Coronary artery (tissue), 2 donors: ENCODE results near the gene SLC16A9.

Source experiments
- DNase-seq: peaks from one replicate; pipeline ENCODE4 v3.0.0-alpha.2; 2017; ENCODE audit warnings: low spot score
- H3K27ac ChIP-seq, 2 donors: fragments of 200-600 bp; sonication (generic); one replicate each; pipeline ENCODE4 v1.5.1; 2016 to 2019
- H3K4me3 ChIP-seq: fragments of 200-600 bp; sonication (generic); 2 replicates; pipeline ENCODE4 v1.5.1; 2016; ENCODE audit warnings: mild to moderate bottlenecking, moderate library complexity
- CTCF ChIP-seq: fragments of 200-600 bp; sonication (generic); IDR thresholded peaks from one replicate; pipeline ENCODE4 v1.5.1; 2019; ENCODE audit warnings: antibody characterized with exemption

SLC16A9 gene

GRCh38 chr10:59628456-59628855 is 81.2 kb downstream of the SLC16A9 start:
- Histone ChIP-seq H3K4me3 (no peak overlapping the region), H3K27ac (no peak overlapping the region)
- TF ChIP-seq CTCF, result no peak
- no peak for DNase-seq

GRCh38 chr10:59627366-59628018 is 82.2 kb downstream of the SLC16A9 start:
- no peak for DNase-seq
- Histone ChIP-seq H3K27ac (no peak overlapping the region), H3K4me3 (no peak overlapping the region)
- no peak for TF ChIP-seq CTCF

- DNase-seq, result no peak
- H3K27ac ChIP-seq, result no peak overlapping the region
- H3K4me3 ChIP-seq, result no peak overlapping the region
- TF ChIP-seq CTCF, result no peak
These were observed 83.2 kb downstream of the SLC16A9 start for GRCh38 chr10:59626523-59626869.

GRCh38 chr10:59625721-59626522 is 83.7 kb downstream of the SLC16A9 start:
- TF ChIP-seq CTCF, result peak; percentile 68
- no peak for DNase-seq
- no peak overlapping the region for H3K27ac ChIP-seq
- H3K4me3 ChIP-seq, result no peak overlapping the region

- Histone ChIP-seq H3K4me3 (no peak overlapping the region), H3K27ac (no peak overlapping the region)
- no peak for TF ChIP-seq CTCF
- DNase-seq, result no peak
These were observed 84.7 kb downstream of the SLC16A9 start for GRCh38 chr10:59624951-59625350.

- DNase-seq, result no peak
- no peak for TF ChIP-seq CTCF
- Histone ChIP-seq H3K27ac (no peak overlapping the region), H3K4me3 (no peak overlapping the region)
These were observed 85.5 kb downstream of the SLC16A9 start for GRCh38 chr10:59624136-59624535.
